Stimulated activated CD4-positive, alpha-beta T cell treated with anti-CD3 and anti-CD28 coated beads, Interleukin-4, amount 100 ng/mL, for 1 hour (primary cell): ENCODE results near the gene ZNF148.
"Not testable (repeated sequence)": the region's sequence is repeated elsewhere in the genome, so short reads cannot be mapped to it uniquely, and the experiment has no call there.

Experiments
- DNase-seq: peaks from one replicate; pipeline ENCODE4 v3.0.0-alpha.2; 2020

Gene ZNF148, protein sequence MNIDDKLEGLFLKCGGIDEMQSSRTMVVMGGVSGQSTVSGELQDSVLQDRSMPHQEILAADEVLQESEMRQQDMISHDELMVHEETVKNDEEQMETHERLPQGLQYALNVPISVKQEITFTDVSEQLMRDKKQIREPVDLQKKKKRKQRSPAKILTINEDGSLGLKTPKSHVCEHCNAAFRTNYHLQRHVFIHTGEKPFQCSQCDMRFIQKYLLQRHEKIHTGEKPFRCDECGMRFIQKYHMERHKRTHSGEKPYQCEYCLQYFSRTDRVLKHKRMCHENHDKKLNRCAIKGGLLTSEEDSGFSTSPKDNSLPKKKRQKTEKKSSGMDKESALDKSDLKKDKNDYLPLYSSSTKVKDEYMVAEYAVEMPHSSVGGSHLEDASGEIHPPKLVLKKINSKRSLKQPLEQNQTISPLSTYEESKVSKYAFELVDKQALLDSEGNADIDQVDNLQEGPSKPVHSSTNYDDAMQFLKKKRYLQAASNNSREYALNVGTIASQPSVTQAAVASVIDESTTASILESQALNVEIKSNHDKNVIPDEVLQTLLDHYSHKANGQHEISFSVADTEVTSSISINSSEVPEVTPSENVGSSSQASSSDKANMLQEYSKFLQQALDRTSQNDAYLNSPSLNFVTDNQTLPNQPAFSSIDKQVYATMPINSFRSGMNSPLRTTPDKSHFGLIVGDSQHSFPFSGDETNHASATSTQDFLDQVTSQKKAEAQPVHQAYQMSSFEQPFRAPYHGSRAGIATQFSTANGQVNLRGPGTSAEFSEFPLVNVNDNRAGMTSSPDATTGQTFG

GRCh38 chr3:125374996-125375941, at the start of gene ZNF148:
ZNF148 (minus strand) TSS chr3:125375325; CDS start chr3:125313640, 61,685 bp downstream.
- peak; percentile 92 for DNase-seq

- DNase-seq: no peak
Measured at GRCh38 chr3:125418306-125418705, 43.2 kb upstream of the ZNF148 start.

DNA sequence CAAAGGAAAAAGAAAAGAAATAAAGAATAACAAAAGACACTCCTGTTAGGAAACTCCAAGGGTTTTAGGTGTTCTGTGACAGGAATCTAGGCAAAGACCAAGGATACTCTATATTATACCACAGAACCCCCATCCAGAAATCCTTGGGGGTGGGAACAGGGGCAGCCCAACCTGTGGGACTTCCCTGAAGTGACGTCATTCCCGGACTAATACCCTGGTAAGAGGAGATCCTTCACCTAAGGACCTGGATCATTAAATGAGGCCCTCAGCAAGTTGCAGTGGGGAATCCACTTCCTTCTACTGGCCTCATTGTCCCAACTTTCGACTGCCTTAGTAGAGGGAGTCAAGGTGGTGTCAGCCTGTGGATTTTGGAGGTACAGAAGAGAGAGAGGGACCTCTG, 41.1 kb upstream of the ZNF148 start:
- DNase-seq: no peak

GRCh38 chr3:125414669-125415068, 39.5 kb upstream of the ZNF148 start:
- no peak for DNase-seq

DNA sequence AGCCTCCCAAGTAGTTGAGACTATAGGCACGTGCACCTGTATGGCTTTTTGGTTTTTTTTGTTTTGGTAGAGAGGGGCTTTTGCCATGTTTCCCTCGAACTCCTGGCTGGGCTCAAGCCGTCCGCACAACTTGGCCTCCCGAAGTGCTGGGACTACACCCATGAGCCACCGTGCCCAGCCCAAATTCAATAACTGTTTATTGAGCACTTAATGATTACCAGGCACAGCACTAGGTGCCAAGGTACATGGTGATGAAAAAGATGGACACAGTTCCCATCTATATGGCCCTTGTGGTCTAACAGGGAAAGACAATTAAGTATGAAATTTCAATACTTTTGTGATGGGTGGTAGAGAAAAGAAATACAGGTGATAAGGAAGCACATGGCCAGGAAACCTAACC, 35.8 kb upstream of the ZNF148 start:
- no peak for DNase-seq

DNA sequence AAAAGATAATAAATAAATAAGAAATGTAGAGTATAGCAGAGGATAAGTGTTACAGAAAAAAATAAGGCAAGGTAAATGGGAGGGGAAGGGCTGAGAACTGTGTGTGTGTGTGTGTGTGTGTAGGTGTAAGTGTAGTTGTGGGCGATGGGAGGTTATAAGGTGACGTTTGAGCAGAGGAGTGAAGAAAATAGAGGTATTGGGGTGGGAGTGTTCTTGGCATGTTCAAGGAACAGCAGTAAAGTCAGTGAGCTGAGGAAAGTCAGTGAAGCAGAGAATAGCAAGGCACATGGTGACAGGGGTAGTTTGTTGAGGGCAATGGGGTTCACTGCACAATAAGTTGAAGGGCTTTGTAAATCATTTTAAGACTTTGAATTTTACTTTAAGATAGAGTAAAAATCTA, 30.9 kb upstream of the ZNF148 start:
- DNase-seq: no peak

- not testable (repeated sequence) for DNase-seq
Measured at GRCh38 chr3:125405515-125405914, 30.4 kb upstream of the ZNF148 start.

DNA sequence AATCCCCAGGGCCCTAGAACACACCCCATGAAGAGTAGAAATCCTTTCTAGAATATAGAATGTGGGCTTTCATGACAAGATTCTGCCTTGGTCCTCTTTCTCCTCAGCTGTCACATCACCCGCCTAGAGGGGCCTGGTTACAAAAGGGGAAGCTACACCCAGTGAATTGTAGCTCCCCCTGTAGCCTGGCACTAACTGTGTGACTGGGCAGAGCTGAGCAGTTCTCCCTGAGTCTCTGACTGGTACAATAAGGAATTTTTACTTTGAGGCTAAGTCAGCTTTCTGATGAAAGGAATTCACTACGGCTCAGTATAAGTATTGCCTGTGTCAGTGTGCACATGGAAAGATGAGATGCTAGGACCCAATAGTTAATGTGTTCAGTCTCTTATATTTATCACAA, 28.7 kb upstream of the ZNF148 start:
- no peak for DNase-seq

GRCh38 chr3:125402639-125403038, 27.5 kb upstream of the ZNF148 start:
- no peak for DNase-seq

DNA sequence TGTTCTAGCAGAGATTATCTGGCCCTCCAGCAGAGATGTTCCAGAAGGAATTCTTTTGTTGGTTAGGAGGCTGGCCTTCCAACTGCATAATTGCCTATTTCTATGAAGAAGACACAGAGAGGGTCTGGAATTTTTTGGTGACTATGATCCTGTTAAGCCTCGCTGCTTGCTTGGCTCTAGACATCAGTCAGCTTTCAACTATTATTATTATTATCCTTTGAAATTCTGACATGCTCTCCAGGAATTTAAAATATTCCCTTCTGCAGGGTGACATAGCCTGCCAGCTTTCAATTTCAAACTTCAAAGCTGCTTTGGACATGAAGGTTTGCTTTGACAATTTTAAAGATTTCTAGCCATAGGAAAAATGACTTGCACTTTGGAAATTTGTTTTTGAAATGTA, 26.3 kb upstream of the ZNF148 start:
- DNase-seq: no peak

- no peak for DNase-seq
Measured at GRCh38 chr3:125398952-125399351, 23.8 kb upstream of the ZNF148 start.

- no peak for DNase-seq
Measured at GRCh38 chr3:125395091-125395490, 20.0 kb upstream of the ZNF148 start.

DNA sequence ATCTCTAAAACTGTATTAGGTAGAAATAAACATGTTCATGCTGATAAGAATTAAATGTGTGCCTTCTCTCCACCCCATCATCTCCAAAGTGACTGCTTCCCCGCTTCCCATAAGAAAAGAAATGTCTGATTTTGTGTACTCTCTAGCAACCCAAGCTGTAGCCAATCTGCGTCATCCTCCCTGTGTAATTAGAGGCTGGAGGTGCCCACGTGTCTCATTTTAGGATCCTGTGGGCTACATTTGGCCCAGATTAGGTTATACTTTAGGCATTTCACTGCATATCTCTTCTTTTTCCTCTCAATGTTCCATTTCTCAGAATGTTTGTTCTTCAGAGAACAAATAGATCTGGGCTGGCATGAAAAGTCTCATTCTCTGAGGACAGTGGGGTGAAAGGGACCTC, 19.3 kb upstream of the ZNF148 start:
- DNase-seq: no peak

DNA sequence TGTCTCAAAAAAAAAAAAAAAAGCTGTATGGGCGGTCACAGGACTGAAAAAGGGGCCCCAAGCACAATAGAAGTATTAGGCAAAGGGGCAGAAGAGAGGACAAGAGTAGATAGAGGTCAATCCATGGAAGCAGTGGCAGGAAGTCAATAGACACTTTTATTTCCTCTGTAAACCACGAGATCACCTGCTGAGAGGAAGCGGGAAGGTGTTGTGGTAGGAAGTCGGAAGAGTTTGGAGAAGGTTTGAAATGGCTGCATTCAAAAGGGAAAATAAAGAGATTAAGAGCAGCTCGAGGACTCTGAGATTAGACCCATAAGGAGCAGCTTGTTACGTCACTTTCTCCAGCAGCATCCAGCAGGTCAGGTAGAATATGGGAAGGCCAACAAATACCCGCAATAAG, 14.2 kb upstream of the ZNF148 start:
- DNase-seq: no peak

DNA sequence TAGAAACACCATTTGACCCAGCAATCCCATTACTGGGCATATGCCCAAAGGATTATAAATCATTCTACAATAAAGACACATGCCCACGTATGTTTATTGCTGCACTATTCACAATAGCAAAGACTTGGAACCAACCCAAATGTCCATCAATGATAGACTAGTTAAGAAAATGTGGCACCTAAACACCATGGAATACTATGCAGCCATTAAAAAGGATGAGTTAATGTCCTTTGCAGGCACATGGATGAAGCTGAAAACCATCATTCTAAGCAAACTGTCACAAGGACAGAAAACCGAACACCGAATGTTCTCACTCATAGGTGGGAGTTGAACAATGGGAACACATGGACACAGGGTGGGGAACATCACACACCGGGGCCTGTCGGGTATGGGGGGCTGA, 13.2 kb upstream of the ZNF148 start:
- DNase-seq: not testable (repeated sequence)

GRCh38 chr3:125386811-125387210, 11.7 kb upstream of the ZNF148 start:
- no peak for DNase-seq

- no peak for DNase-seq
Measured at GRCh38 chr3:125383744-125384143, 8.6 kb upstream of the ZNF148 start.

DNA sequence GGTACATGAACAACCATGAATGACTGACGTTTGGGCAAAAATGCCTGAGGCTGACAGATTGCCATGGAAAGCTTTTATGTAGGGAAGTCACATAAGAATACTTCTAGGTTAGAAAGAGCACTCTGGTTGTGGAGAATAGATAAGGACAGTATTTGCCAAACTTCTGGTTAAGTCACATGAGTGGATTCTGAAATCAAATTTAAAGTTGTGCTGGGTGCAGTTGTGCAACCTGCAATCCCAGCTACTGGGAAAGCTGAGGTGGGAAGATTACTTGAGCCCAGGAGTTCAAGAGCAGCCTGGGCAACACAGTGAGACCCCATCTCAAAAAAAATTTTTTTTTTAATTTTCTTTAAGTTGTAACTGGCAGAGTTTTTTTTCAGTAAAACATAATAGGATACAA, 7.2 kb upstream of the ZNF148 start:
- no peak for DNase-seq

GRCh38 chr3:125381743-125382142, 6.6 kb upstream of the ZNF148 start:
- no peak for DNase-seq

DNA sequence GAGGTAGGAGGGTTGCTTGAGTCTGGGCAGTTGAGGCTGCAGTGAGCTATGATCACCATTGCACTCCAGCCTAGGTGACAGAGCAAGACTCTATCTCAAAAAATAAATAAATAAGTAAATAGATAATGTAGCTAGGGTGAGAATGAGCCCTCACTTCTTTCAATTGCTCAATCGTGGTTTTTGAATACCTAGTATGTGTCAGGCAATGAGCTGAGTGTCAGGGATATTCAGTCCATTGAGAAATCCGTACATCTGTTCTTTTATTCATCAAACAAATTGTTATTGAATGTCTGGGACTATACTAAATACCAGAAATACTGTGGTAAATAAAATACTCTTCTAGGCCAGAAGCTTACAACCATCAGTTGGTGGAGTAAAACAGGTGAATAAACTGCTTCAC, 6.2 kb upstream of the ZNF148 start:
- no peak for DNase-seq

DNA sequence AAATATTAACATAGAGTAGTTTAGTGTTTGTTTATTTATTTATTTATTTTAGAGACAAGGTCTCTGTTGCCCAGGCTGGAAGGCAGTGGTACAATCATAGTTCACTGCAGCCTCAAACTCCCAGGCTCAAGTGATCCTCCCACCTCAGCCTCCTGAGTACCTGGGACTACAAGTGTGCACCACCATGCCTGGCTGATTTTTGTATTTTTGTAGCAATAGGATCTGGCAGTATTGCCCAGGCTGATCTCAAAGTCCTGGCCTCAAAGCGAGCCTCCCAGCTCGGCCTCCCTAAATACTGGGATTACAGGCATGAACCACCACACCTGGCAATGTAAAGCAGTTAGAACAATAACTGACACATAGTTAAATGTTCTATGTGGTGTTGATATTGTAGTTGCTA, 4.4 kb upstream of the ZNF148 start:
- no peak for DNase-seq

DNA sequence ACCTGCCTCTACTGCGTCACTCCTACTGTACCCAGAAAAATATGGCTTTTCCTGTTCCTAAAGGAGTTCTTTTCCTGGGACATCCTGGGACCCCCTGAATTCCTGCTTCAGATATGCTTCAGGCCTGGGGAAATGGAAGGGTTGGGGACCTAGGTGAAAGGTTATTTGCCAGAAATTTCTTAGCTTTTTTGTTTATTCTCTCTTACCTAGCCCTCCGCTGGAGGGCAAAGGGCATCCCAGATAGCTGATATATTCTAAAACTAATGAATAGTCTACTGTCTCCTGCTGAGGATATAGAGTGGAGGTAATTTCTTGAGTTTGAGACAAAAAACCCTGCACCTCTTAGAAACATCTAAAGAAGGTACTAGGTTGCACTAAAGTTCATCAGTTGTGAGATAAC, 3.6 kb upstream of the ZNF148 start:
- DNase-seq: no peak
